Suppressor macrophage (primary cell): Measurements from ENCODE around the gene CCL27.

ENCODE experiments used
- DNase-seq, 4 experiments: peaks; one replicate each; pipeline ENCODE4 v3.0.0-alpha.2; 2020 to 2022

Gene CCL27

GRCh38 chr9:34684145-34684544, 21.7 kb upstream of the CCL27 start:
- no peak for DNase-seq

- no peak for DNase-seq
These were observed 13.4 kb upstream of the CCL27 start for GRCh38 chr9:34675869-34676268.

- peak; percentile 86 to 95 (median 90) for DNase-seq
These were observed 12.7 kb upstream of the CCL27 start for GRCh38 chr9:34675048-34675714.

GRCh38 chr9:34674440-34674839, 12.0 kb upstream of the CCL27 start:
- DNase-seq = no peak

- DNase-seq = no peak
These were observed 8.8 kb upstream of the CCL27 start for GRCh38 chr9:34671307-34671706.

- no peak for DNase-seq
These were observed 7.5 kb upstream of the CCL27 start for GRCh38 chr9:34669809-34670562.

GRCh38 chr9:34665381-34666250, 3.2 kb upstream of the CCL27 start:
- DNase-seq = peak; percentile 92 to 96 (median 93)

- DNase-seq = no peak
These were observed 2.6 kb upstream of the CCL27 start for GRCh38 chr9:34665067-34665380.

GRCh38 chr9:34664281-34665066, 2.0 kb upstream of the CCL27 start:
- peak; percentile 83 to 88 (median 86) for DNase-seq

GRCh38 chr9:34663303-34663605, 797 bp upstream of the CCL27 start:
- no peak for DNase-seq

- DNase-seq = no peak
These were observed 2.7 kb downstream of the CCL27 start for GRCh38 chr9:34659592-34660253.

- no peak for DNase-seq
These were observed 4.0 kb downstream of the CCL27 start for GRCh38 chr9:34658461-34658860.

GRCh38 chr9:34656992-34657391, 5.5 kb downstream of the CCL27 start:
- no peak for DNase-seq

GRCh38 chr9:34655394-34655793, 7.1 kb downstream of the CCL27 start:
- DNase-seq = no peak

- DNase-seq = no peak
These were observed 8.0 kb downstream of the CCL27 start for GRCh38 chr9:34654323-34655051.

GRCh38 chr9:34653151-34654072, 9.0 kb downstream of the CCL27 start:
- DNase-seq = no peak

GRCh38 chr9:34652602-34653000, 9.9 kb downstream of the CCL27 start:
- DNase-seq = no peak

GRCh38 chr9:34651876-34652601, 10.4 kb downstream of the CCL27 start, which contains the start of gene IL11RA:
Gene IL11RA, plus strand, starts transcription at chr9:34652185. Its CDS starts 3,033 bp downstream, at chr9:34655218.
- peak; percentile 48 to 74 (median 70) for DNase-seq

GRCh38 chr9:34651321-34651720, 11.1 kb downstream of the CCL27 start:
- peak in 1 of 4 experiments; percentile 16 for DNase-seq

- DNase-seq = no peak
These were observed 11.6 kb downstream of the CCL27 start for GRCh38 chr9:34650816-34651215.
